ENCODE results near the gene MYRIP. TPM values are rescaled to one million over a fixed set of nuclear protein-coding genes. Genes with fewer than 3 reads are reported as not detected.

MYRIP gene
- total RNA-seq, 1 experiment from 2014 or later = 0.44 TPM

GRCh38 chr3:39765575-39765974 lies 43.8 kb upstream of the MYRIP start:
- no peaks in the 10 kb centered on the region for H3K4me1 ChIP-seq (ENCODE audit: control insufficient read depth in 1 of 2, insufficient read depth in 2 of 2, low read length in 2 of 2)
- no peak overlapping the region for H3K4me3 ChIP-seq (replicated peaks in 1 of 2; ENCODE audit: low read depth in 1 of 2, low read length in 2 of 2)
- no peaks in the 10 kb centered on the region for H4K20me1 ChIP-seq (ENCODE audit: insufficient read depth)
- no peaks in the 10 kb centered on the region for H3K9me2 ChIP-seq (ENCODE audit: insufficient read depth)
- RAD21 ChIA-PET (ENCODE audit: low non-redundant PET in 1 of 2, low total read pairs in 2 of 2, uncharacterized antibody in 2 of 2, unreplicated experiment in 2 of 2) = no interaction called here
- no peak overlapping the region for H3K4me2 ChIP-seq (ENCODE audit: low read length)
- no peaks in the 10 kb centered on the region for H3K36me3 ChIP-seq (ENCODE audit: control insufficient read depth in 1 of 2, insufficient read depth in 2 of 2, low read length in 2 of 2)
- no TSS peak for BruUV-seq (replicated peaks)
- TF ChIP-seq RAD21 (IDR thresholded peaks at IDR 0.05; ENCODE audit: low read depth) (no peak), MAX (IDR thresholded peaks at IDR 0.05) (no peak), ZNF274 (IDR thresholded peaks at IDR 0.05; ENCODE audit: low read depth, low read length) (no peak), ZBTB33 (IDR thresholded peaks at IDR 0.05; ENCODE audit: extremely low read depth, insufficient replicate concordance, low read length) (no peak), SIN3A (IDR thresholded peaks at IDR 0.05; ENCODE audit: low read depth) (no peak), EZH2phosphoT487 (IDR thresholded peaks at IDR 0.05; ENCODE audit: borderline replicate concordance) (no peak), SP1 (IDR thresholded peaks at IDR 0.05; ENCODE audit: low read depth) (no peak), YY1 (IDR thresholded peaks at IDR 0.05; ENCODE audit: extremely low read depth, insufficient replicate concordance, low read depth, low read length) (no peak), ATF3 (IDR thresholded peaks at IDR 0.05) (no peak)
- H3K79me2 ChIP-seq (ENCODE audit: insufficient read depth, low read length) = no peaks in the 10 kb centered on the region
- no peak overlapping the region for H3K9ac ChIP-seq (ENCODE audit: low read length)
- DNase-seq (ENCODE audit: low read depth, low spot score) (no peak), ATAC-seq (no peak)
- intact Hi-C loops (cut with micrococcal nuclease) = no loop called here
- no peaks in the 10 kb centered on the region for H3K27me3 ChIP-seq (ENCODE audit: insufficient read depth, low read length)
- no peak overlapping the region for H2AFZ ChIP-seq (ENCODE audit: low read depth, low read length, poor library complexity, severe bottlenecking)
- POLR2A ChIA-PET = no interaction called here
- CTCF ChIA-PET = no interaction called here
- no peaks in the 10 kb centered on the region for H3K9me3 ChIP-seq (ENCODE audit: control insufficient read depth in 1 of 2, insufficient read depth in 1 of 2, low read depth in 1 of 2, low read length in 2 of 2)
- no peak overlapping the region for H3K27ac ChIP-seq (ENCODE audit: low read depth, low read length)

All from HCT116 (cell line).